ENCODE data around the gene SNTB2. TPM values are rescaled to one million over a fixed set of nuclear protein-coding genes. Genes with fewer than 3 reads are reported as not detected.

The SNTB2 gene
- total RNA-seq, 1 experiment from 2014 or later = 30.3 TPM

DNA sequence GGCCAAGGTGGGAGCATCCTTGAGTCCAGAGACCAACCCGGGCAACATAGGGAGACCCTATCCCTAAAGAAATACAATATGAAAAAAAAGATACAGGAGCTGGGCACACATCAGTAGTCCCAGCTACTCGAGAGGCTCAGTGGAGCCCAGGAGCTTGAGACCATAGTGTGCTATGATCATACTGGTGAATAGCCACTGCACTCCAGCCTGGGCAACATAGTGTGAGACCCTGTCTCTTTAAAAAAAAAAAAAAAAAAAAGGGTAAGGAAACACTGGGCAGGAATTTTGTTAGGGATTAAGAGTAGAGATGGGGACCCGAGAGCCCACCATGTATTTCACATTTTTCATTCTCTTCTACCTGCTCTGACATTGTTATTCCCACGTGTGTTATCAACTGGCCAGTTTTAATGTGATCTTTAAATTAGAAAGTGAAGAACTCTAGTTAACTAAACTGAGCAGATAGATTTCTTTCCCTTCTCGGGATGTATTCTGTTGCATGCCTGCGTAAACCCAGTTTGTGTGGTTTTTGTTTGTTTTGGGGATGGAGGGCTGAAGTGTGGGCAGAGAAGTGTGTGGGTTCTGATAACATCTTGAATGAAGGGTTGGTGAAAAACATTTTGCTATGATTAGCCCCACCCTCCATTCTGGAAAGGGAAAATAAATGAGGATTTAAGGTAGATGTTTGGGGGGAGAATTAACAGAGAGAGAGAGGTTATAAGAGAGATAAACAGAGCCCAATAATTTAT, 17.2 kb upstream of the SNTB2 start:
- no peaks in the 10 kb centered on the region for H4K20me1 ChIP-seq (ENCODE audit: insufficient read depth)
- ChIA-PET POLR2A (ENCODE audit: unreplicated experiment) (no interaction called here), CTCF (no interaction called here)
- H3K9me3 ChIP-seq (ENCODE audit: insufficient read depth, low read depth) = no peaks in the 10 kb centered on the region
- no TSS peak for BruUV-seq (replicated peaks)
- H3K4me3 ChIP-seq = no peak overlapping the region
- H3K9me2 ChIP-seq (ENCODE audit: insufficient read depth) = no peaks in the 10 kb centered on the region
- H3K36me3 ChIP-seq (ENCODE audit: low read depth) = peaks cover 36% of the 10 kb centered on the region
- H3K4me2 ChIP-seq = no peak overlapping the region
- intact Hi-C loops (cut with micrococcal nuclease; ENCODE audit: unreplicated experiment) = no loop called here
- H3F3A ChIP-seq (ENCODE audit: insufficient read depth, low read depth) = peaks cover 38% of the 10 kb centered on the region
- peaks cover 17% of the 10 kb centered on the region for H3K4me1 ChIP-seq (replicated peaks; ENCODE audit: insufficient read depth)
- no peak overlapping the region for H2AFZ ChIP-seq
- no peaks in the 10 kb centered on the region for H3K79me2 ChIP-seq (ENCODE audit: low read depth)
- DNase-seq = no peak
- H3K27ac ChIP-seq = no peak overlapping the region
- H3K27me3 ChIP-seq (ENCODE audit: insufficient read depth, low read depth) = no peaks in the 10 kb centered on the region
- TF ChIP-seq, protein P1, sequence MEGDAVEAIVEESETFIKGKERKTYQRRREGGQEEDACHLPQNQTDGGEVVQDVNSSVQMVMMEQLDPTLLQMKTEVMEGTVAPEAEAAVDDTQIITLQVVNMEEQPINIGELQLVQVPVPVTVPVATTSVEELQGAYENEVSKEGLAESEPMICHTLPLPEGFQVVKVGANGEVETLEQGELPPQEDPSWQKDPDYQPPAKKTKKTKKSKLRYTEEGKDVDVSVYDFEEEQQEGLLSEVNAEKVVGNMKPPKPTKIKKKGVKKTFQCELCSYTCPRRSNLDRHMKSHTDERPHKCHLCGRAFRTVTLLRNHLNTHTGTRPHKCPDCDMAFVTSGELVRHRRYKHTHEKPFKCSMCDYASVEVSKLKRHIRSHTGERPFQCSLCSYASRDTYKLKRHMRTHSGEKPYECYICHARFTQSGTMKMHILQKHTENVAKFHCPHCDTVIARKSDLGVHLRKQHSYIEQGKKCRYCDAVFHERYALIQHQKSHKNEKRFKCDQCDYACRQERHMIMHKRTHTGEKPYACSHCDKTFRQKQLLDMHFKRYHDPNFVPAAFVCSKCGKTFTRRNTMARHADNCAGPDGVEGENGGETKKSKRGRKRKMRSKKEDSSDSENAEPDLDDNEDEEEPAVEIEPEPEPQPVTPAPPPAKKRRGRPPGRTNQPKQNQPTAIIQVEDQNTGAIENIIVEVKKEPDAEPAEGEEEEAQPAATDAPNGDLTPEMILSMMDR (conservative IDR thresholded peaks at IDR 0.05) = no peak
- no peak for TF ChIP-seq EZH2 (IDR thresholded peaks at IDR 0.05; ENCODE audit: low read depth)

DNA sequence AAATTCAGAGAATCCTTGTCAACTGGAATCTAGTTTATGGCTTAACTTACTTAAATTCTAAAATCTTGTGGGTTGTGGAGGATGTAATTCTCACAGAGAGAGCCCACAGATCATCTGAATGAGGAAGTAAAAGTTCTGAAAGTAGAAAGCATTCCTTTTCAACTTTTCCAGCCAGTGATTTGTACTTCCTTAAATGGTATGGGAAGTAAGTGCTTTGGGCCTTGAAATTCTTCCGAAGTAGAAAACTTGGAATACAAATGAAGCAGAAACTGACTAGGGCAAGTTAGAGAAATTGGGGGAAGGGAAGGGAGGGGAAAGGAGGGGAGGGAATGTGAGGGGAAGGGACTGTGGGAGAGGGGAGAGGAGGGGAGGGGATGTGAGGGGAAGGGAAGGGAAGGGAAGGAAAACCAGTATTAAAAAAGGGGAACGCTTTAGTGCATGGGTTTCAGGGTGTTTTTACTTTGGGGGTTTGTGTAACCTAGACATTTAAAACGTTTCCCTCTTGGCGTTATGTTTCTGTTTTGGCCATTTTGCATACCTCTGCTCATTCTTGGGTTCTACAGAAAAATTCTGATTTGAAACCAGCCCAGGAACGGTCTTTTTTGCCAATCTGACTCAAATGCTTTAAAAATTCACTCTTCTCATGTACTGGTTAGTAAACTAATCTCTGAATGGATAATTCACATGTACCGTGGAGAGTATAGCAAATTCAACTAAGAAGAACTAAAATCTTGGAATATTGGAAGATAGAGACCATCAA, 15.5 kb upstream of the SNTB2 start:
- Histone ChIP-seq H4K20me1 (ENCODE audit: insufficient read depth) (no peaks in the 10 kb centered on the region), H3K9me3 (ENCODE audit: insufficient read depth, low read depth) (no peaks in the 10 kb centered on the region), H3K4me3 (no peak overlapping the region), H3K79me2 (ENCODE audit: low read depth) (no peaks in the 10 kb centered on the region), H2AFZ (no peak overlapping the region), H3F3A (ENCODE audit: insufficient read depth, low read depth) (peaks cover 38% of the 10 kb centered on the region), H3K27me3 (ENCODE audit: insufficient read depth, low read depth) (no peaks in the 10 kb centered on the region), H3K4me2 (no peak overlapping the region), H3K36me3 (ENCODE audit: low read depth) (peaks cover 21% of the 10 kb centered on the region), H3K4me1 (replicated peaks; ENCODE audit: insufficient read depth) (peaks cover 17% of the 10 kb centered on the region), H3K27ac (no peak overlapping the region), H3K9me2 (ENCODE audit: insufficient read depth) (no peaks in the 10 kb centered on the region)
- POLR2A ChIA-PET (ENCODE audit: unreplicated experiment) = no interaction called here
- TF ChIP-seq, protein P1 (conservative IDR thresholded peaks at IDR 0.05) = no peak
- no peak for TF ChIP-seq EZH2 (IDR thresholded peaks at IDR 0.05; ENCODE audit: low read depth)
- intact Hi-C loops (cut with micrococcal nuclease; ENCODE audit: unreplicated experiment) = no loop called here
- DNase-seq = no peak
- no TSS peak for BruUV-seq (replicated peaks)
- CTCF ChIA-PET = no interaction called here

DNA sequence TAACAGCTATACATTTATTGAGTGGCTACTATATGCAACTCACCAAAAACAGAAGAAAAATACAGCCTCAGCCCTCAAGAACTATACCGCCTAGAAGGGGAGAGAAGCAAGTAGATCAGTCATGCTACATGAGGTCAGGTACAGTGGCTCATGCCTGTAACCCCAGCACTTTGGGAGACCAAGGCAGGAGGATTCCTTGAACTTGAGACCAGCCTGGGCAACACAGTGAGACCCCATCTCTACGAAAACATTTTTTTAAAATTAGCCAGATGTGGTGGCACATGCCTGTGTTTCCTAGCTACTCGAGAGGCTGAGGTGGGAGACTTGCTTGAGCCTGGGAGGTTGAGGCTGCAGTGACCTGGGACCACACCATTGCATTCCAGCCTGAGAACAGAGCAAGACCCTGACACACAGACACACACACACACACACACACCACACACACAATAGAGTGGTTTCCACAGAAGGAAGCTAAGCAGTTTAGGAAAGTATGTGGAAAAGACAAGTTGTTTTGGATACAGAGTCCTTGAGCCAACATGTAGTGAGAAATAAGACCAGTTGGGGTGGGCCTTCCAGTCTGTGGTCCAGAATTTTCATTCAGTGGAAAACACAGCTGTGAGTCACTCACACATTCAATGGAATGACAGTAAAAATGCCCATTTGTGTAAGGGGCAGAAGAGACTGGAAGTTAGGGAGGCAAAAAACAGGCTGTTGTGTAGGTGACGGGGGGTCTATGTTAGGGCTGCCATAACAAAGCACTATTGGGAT, 10.7 kb upstream of the SNTB2 start:
- intact Hi-C loops (cut with micrococcal nuclease; ENCODE audit: unreplicated experiment) = no loop called here
- Histone ChIP-seq H3K27ac (no peak overlapping the region), H3K4me2 (no peak overlapping the region), H2AFZ (no peak overlapping the region), H4K20me1 (ENCODE audit: insufficient read depth) (no peaks in the 10 kb centered on the region), H3K36me3 (ENCODE audit: low read depth) (no peaks in the 10 kb centered on the region; the same call in 1 of the 2 replicates), H3K9me2 (ENCODE audit: insufficient read depth) (no peaks in the 10 kb centered on the region), H3K4me1 (replicated peaks; ENCODE audit: insufficient read depth) (peaks cover 36% of the 10 kb centered on the region), H3K27me3 (ENCODE audit: insufficient read depth, low read depth) (no peaks in the 10 kb centered on the region), H3F3A (ENCODE audit: insufficient read depth, low read depth) (peaks cover 46% of the 10 kb centered on the region), H3K79me2 (ENCODE audit: low read depth) (no peaks in the 10 kb centered on the region), H3K9me3 (ENCODE audit: insufficient read depth, low read depth) (no peaks in the 10 kb centered on the region), H3K4me3 (no peak overlapping the region)
- no peak for DNase-seq
- BruUV-seq (replicated peaks) = no TSS peak
- ChIA-PET CTCF (no interaction called here), POLR2A (ENCODE audit: unreplicated experiment) (interaction anchor here (0.5 kb wide), 1 partner anchor 13 kb away, joined by 8 read pairs; no protein-coding TSS in a partner anchor)
- TF ChIP-seq, protein P1 (conservative IDR thresholded peaks at IDR 0.05) = no peak
- no peak for TF ChIP-seq EZH2 (IDR thresholded peaks at IDR 0.05; ENCODE audit: low read depth)

Measured in PC-9 (cell line).